NCI-H510A (cell line): ENCODE results near the gene TRIM10.
"Not testable (repeated sequence)": the region's sequence is repeated elsewhere in the genome, so short reads cannot be mapped to it uniquely, and the experiment has no call there.

Experiments used
- DNase-seq: peaks from one replicate; lab custom pipeline; 2025; lab: John Stamatoyannopoulos, UW

Gene TRIM10

GRCh38 chr6:30152910-30153610, 8.0 kb downstream of the TRIM10 start:
- DNase-seq: no peak

GRCh38 chr6:30152016-30152673, 8.9 kb downstream of the TRIM10 start:
- DNase-seq: no peak

- no peak for DNase-seq
Observed at GRCh38 chr6:30151580-30151979, 9.4 kb downstream of the TRIM10 start.

GRCh38 chr6:30150671-30151395, 10.2 kb downstream of the TRIM10 start:
- DNase-seq: no peak

GRCh38 chr6:30149858-30150550, 11.0 kb downstream of the TRIM10 start:
- no peak for DNase-seq

- DNase-seq: no peak
Observed at GRCh38 chr6:30149234-30149633, 11.8 kb downstream of the TRIM10 start.

- no peak for DNase-seq
Observed at GRCh38 chr6:30147096-30147495, 13.9 kb downstream of the TRIM10 start.

GRCh38 chr6:30145818-30146217, 15.2 kb downstream of the TRIM10 start:
- no peak for DNase-seq

GRCh38 chr6:30144811-30145210, 16.2 kb downstream of the TRIM10 start:
- no peak for DNase-seq

- no peak for DNase-seq
Observed at GRCh38 chr6:30143780-30144179, 17.2 kb downstream of the TRIM10 start.

GRCh38 chr6:30142665-30143064, 18.3 kb downstream of the TRIM10 start:
- no peak for DNase-seq

- not testable (repeated sequence) for DNase-seq
Observed at GRCh38 chr6:30140240-30140639, 20.8 kb downstream of the TRIM10 start.

- DNase-seq: no peak
Observed at GRCh38 chr6:30136570-30137286, 24.3 kb downstream of the TRIM10 start.

- no peak for DNase-seq
Observed at GRCh38 chr6:30135757-30136156, 25.3 kb downstream of the TRIM10 start, which contains the start of gene TRIM40. TSS of gene TRIM40 (plus strand) at chr6:30136140. CDS start at chr6:30137037, 897 bp downstream.

GRCh38 chr6:30135147-30135546, 25.9 kb downstream of the TRIM10 start:
- no peak for DNase-seq

- no peak for DNase-seq
Observed at GRCh38 chr6:30131947-30132497, 29.0 kb downstream of the TRIM10 start.

- peak; percentile 21 for DNase-seq
Observed at GRCh38 chr6:30130887-30131862, 29.8 kb downstream of the TRIM10 start.

- no peak for DNase-seq
Observed at GRCh38 chr6:30130179-30130679, 30.8 kb downstream of the TRIM10 start.

GRCh38 chr6:30129265-30130178, 31.5 kb downstream of the TRIM10 start:
- DNase-seq: no peak
